SH-SY5Y (cell line): ENCODE results near the gene BTC.

Source experiments
- GATA2 ChIP-seq: IDR thresholded peaks from 2 replicates; pipeline ENCODE4 v1.6.1; 2011; ENCODE audit warnings: mild to moderate bottlenecking, low read depth, low read length
- GATA3 ChIP-seq: IDR thresholded peaks from 2 replicates; pipeline ENCODE4 v1.6.1; 2011; ENCODE audit warnings: low read depth, mild to moderate bottlenecking, low read length, moderate library complexity

The BTC gene

GRCh38 chr4:74716436-74716765, 77.9 kb downstream of the BTC start:
- no peak for TF ChIP-seq GATA2
- TF ChIP-seq GATA3: no peak

GRCh38 chr4:74715706-74716435, 78.5 kb downstream of the BTC start:
- TF ChIP-seq GATA3: no peak
- no peak for TF ChIP-seq GATA2

- TF ChIP-seq GATA3: no peak
- TF ChIP-seq GATA2: no peak
Observed at GRCh38 chr4:74714611-74715130, 79.7 kb downstream of the BTC start.
